Rectal smooth muscle tissue (tissue), 1 donor: Measurements from ENCODE around the gene KNTC1.
"Not testable (repeated sequence)": the region's sequence is repeated elsewhere in the genome, so short reads cannot be mapped to it uniquely, and the experiment has no call there.

Source experiments
- H3K27ac ChIP-seq: one replicate; pipeline ENCODE4 v1.7.0; 2013; ENCODE audit warnings: low read depth, low read length, inconsistent platforms
- H3K27me3 ChIP-seq: one replicate; pipeline ENCODE4 v1.7.0; 2013; ENCODE audit warnings: low read length; ENCODE audit not compliant: control insufficient read depth, insufficient read depth
- H3K36me3 ChIP-seq: one replicate; pipeline ENCODE4 v1.7.0; 2013; ENCODE audit warnings: low read length; ENCODE audit not compliant: control insufficient read depth, insufficient read depth
- H3K4me1 ChIP-seq: one replicate; pipeline ENCODE4 v1.7.0; 2013; ENCODE audit warnings: low read length; ENCODE audit not compliant: control insufficient read depth, insufficient read depth
- H3K4me3 ChIP-seq: one replicate; pipeline ENCODE4 v1.7.0; 2013; ENCODE audit warnings: low read length
- H3K9ac ChIP-seq: one replicate; pipeline ENCODE4 v1.7.0; 2013; ENCODE audit warnings: low read length

KNTC1 gene

DNA sequence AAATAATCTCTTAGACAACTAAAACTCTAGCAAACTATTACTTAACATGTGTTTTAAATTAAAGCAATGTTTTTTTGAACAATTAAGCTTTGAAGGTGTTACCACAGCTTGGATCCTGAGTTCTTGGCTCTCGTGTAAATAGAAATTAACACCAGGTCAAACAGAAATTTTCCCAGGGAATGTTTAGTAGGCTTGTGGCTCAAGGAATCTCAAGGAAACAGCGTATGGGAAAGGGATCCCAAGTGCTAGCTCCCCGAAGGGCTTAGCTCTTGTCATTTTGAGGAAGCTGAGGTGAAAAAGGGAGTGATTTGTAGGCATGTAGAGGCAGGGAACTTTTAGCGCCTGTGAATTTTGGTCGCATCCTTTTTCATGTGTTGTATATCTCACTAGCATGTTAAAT is 11.4 kb downstream of the KNTC1 start:
- Histone ChIP-seq H3K4me3 (no peak overlapping the region), H3K36me3 (no peaks in the 10 kb centered on the region)

GRCh38 chr12:122544537-122544936 is 17.5 kb downstream of the KNTC1 start:
- H3K27ac ChIP-seq, result no peak overlapping the region
- H3K36me3 ChIP-seq, result peaks cover 3% of the 10 kb centered on the region
- no peak overlapping the region for H3K9ac ChIP-seq
- no peak overlapping the region for H3K4me3 ChIP-seq
- no peaks in the 10 kb centered on the region for H3K4me1 ChIP-seq
- H3K27me3 ChIP-seq, result no peaks in the 10 kb centered on the region

More for the DNA sequence above, 11.4 kb downstream of the KNTC1 start:
- Histone ChIP-seq H3K4me1 (no peaks in the 10 kb centered on the region), H3K27ac (no peak overlapping the region), H3K27me3 (no peaks in the 10 kb centered on the region), H3K9ac (no peak overlapping the region)

DNA sequence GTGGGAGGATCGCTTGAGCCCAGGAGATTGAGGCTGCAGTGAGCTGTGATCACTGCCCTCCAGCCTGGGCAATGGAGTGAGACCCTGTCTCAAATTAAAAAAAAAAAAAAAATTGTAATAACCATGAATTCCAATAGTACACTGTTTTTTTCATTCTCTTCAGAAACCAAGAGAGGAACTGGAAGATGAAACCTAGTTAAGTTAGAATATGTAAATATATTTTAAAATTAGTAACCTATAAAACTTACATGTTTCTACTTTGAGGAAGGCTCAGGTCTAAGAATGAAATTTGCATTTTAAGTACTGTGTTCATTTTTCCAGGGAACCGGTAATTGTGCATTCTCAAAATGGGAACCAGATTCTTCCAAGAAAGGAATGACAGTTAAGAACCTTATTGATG is 18.8 kb downstream of the KNTC1 start:
- peaks cover 3% of the 10 kb centered on the region for H3K36me3 ChIP-seq

GRCh38 chr12:122547330-122547729 is 20.3 kb downstream of the KNTC1 start:
- Histone ChIP-seq H3K27ac (no peak overlapping the region), H3K4me3 (no peak overlapping the region), H3K27me3 (no peaks in the 10 kb centered on the region), H3K4me1 (no peaks in the 10 kb centered on the region), H3K36me3 (peaks cover 9% of the 10 kb centered on the region), H3K9ac (no peak overlapping the region)

More for the DNA sequence above, 18.8 kb downstream of the KNTC1 start:
- Histone ChIP-seq H3K27ac (no peak overlapping the region), H3K27me3 (no peaks in the 10 kb centered on the region), H3K4me1 (no peaks in the 10 kb centered on the region), H3K9ac (no peak overlapping the region), H3K4me3 (no peak overlapping the region)

DNA sequence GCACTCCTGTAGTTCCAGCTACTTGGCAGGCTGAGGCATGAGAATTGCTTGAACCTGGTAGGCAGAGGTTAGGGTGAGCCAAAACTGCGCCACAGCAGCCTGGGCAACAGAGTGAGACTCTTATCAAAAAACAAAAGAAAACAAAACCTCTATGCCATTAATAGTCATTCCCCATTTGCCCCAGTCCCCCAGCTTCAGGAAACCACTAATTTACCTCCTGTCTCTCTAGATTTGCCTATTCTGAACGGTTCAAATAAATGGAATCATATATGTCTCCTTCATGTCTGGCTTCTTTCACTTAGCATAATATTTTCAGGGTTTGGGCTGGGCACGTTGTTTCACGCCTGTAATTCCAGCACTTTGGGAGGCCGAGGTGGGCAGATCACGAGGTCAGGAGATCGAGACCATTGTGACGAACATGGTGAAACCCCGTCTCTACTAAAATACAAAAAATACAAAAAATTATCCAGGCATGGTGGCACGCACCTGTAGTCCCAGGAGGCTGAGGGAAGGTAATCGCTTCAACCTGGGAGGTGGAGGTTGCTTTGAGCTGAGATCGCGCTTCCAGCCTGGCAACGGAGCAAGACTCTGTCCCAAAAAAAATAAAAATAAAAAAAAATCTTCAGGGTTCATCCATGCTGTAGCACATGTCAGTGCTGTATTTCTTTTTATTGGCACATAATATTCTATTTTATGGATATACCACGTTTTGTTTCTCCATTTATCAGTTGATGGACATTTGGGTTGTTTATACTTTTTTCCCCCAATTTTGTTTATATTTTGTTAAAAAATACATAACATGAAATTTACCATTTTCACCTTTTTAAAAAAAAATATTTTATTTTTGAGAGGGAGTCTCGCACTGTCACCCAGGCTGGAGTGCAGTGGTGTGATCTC is 31.9 kb downstream of the KNTC1 start:
- H3K36me3 ChIP-seq, result no peaks in the 10 kb centered on the region
- H3K27ac ChIP-seq, result no peak overlapping the region
- no peak overlapping the region for H3K4me3 ChIP-seq
- H3K9ac ChIP-seq, result no peak overlapping the region
- no peaks in the 10 kb centered on the region for H3K4me1 ChIP-seq
- no peaks in the 10 kb centered on the region for H3K27me3 ChIP-seq

DNA sequence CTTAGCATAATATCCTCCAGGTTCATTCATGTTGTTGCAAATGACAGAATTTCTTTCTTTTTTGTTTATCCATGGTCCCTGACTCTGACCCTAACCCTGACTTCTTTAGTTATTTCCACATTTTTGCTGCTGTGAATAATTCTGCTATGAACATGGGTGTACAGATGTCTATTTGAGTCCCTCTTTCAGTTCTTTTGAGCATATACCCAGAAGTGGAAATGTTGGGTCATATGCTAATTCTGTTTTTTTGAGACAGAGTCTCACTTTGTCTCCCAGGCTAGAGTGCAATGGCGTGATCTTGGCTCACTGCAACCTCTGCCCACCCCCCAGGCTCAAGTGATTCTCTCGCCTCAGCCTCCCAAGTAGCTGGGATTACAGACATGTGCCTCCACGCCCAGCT is 33.1 kb downstream of the KNTC1 start:
- Histone ChIP-seq H3K36me3 (no peaks in the 10 kb centered on the region), H3K4me3 (no peak overlapping the region), H3K27me3 (no peaks in the 10 kb centered on the region), H3K4me1 (no peaks in the 10 kb centered on the region), H3K27ac (no peak overlapping the region), H3K9ac (no peak overlapping the region)

- H3K4me1 ChIP-seq, result no peaks in the 10 kb centered on the region
- no peak overlapping the region for H3K9ac ChIP-seq
- H3K27ac ChIP-seq, result no peak overlapping the region
- H3K27me3 ChIP-seq, result no peaks in the 10 kb centered on the region
- no peaks in the 10 kb centered on the region for H3K36me3 ChIP-seq
- H3K4me3 ChIP-seq, result no peak overlapping the region
Observed at GRCh38 chr12:122563361-122563760, 36.3 kb downstream of the KNTC1 start.

DNA sequence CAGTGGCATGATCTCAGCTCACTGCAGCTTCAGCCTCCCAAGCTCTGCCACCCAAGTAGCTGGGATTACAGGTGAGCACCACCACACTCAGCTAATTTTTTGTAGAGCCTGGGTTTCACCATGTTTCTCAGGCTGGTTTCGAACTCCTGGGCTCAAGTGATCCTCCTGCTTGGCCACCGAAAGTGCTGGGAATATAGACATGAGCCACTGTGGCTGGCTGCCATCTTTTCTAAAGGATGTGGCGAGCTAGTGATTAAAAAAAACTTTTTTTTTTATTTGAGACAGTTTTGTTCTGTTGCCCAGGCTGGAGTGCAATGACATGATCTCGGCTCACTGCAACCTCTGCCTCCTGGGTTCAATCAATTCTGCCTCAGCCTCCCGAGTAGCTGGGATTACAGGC is 39.8 kb downstream of the KNTC1 start:
- not testable (repeated sequence) for H3K4me1 ChIP-seq, H3K9ac ChIP-seq, H3K36me3 ChIP-seq, H3K27ac ChIP-seq, H3K4me3 ChIP-seq, H3K27me3 ChIP-seq

GRCh38 chr12:122569288-122569687 is 42.2 kb downstream of the KNTC1 start:
- Histone ChIP-seq H3K27me3 (no peaks in the 10 kb centered on the region), H3K9ac (no peak overlapping the region), H3K36me3 (no peaks in the 10 kb centered on the region), H3K4me1 (no peaks in the 10 kb centered on the region), H3K4me3 (no peak overlapping the region), H3K27ac (no peak overlapping the region)

- not testable (repeated sequence) for H3K4me1 ChIP-seq
Observed at GRCh38 chr12:122570006-122570405, 43.0 kb downstream of the KNTC1 start.

DNA sequence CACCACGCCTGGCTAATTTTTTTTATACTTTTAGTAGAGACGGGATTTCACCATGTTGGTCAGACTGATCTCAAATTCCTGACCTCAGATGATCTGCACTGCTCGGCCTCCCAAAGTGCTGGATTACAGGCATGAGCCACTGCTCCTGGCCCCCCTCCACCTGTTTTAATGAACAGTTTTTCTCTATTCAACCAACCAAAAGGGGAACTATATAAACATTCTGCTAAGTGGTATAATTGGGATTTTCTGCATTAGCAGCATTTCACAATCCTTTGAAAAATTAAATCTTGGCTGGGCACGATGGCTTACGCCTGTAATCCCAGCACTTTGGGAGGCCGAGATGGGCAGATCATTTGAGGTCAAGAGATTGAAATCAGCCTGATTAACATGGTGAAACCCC is 44.8 kb downstream of the KNTC1 start:
- no peak overlapping the region for H3K9ac ChIP-seq
- H3K27me3 ChIP-seq, result no peaks in the 10 kb centered on the region
- H3K4me3 ChIP-seq, result no peak overlapping the region
- H3K27ac ChIP-seq, result no peak overlapping the region
- no peaks in the 10 kb centered on the region for H3K4me1 ChIP-seq
- peaks cover 3% of the 10 kb centered on the region for H3K36me3 ChIP-seq

More at GRCh38 chr12:122570006-122570405, 43.0 kb downstream of the KNTC1 start:
- H3K9ac ChIP-seq, H3K27me3 ChIP-seq, H3K4me3 ChIP-seq, H3K36me3 ChIP-seq, H3K27ac ChIP-seq: not testable (repeated sequence)

DNA sequence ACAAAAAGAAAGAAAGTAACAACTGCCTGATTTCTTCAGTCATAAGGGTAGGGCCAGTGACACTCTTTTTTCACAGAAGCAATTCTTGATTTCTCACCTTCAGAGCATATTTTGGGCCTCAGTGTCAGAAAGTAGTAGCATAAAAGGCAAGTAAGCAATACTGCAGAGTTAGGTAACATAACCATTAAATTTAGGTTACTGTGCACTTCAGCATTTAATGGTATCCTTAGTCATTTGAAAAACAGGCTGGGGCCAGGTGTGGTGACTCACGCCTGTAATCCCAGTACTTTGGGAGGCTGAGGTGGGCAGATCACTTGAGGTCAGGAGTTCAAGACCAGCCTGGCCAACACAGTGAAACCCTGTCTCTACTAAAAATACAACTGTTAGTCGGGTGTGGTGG is 56.2 kb downstream of the KNTC1 start:
- H3K4me1 ChIP-seq, H3K9ac ChIP-seq, H3K27ac ChIP-seq, H3K4me3 ChIP-seq, H3K27me3 ChIP-seq, H3K36me3 ChIP-seq: not testable (repeated sequence)
